ENCODE results near the gene GYPC.

The GYPC gene

GRCh38 chr2:126704434-126705160 is 48.6 kb downstream of the GYPC start:
- H3K4me3 ChIP-seq (replicated peaks; ENCODE audit: insufficient read depth, low read length), result no peak overlapping the region
- no peaks in the 10 kb centered on the region for H3K27me3 ChIP-seq (ENCODE audit: insufficient read depth, poor library complexity, severe bottlenecking)
- DNase-seq (ENCODE audit: low read depth in 1 of 2, low spot score in 1 of 2), result no peak
- TF ChIP-seq POLR2AphosphoS5 (IDR thresholded peaks at IDR 0.05; ENCODE audit: low read depth) (no peak), SPI1 (IDR thresholded peaks at IDR 0.05; ENCODE audit: borderline replicate concordance, low read depth) (no peak), CTCF (IDR thresholded peaks at IDR 0.05; ENCODE audit: insufficient read depth, low read length) (no peak), GABPA (IDR thresholded peaks at IDR 0.05; ENCODE audit: low read depth) (no peak), REST (IDR thresholded peaks at IDR 0.05; ENCODE audit: insufficient replicate concordance, low read depth) (no peak)
- no peak overlapping the region for H3K27ac ChIP-seq (replicated peaks)

- no peak for DNase-seq (ENCODE audit: low read depth in 1 of 2, low spot score in 1 of 2)
- no peak for TF ChIP-seq SPI1 (IDR thresholded peaks at IDR 0.05; ENCODE audit: borderline replicate concordance, low read depth)
- no peak for TF ChIP-seq POLR2AphosphoS5 (IDR thresholded peaks at IDR 0.05; ENCODE audit: low read depth)
- no peak for TF ChIP-seq CTCF (IDR thresholded peaks at IDR 0.05; ENCODE audit: insufficient read depth, low read length)
- no peak for TF ChIP-seq GABPA (IDR thresholded peaks at IDR 0.05; ENCODE audit: low read depth)
- no peak for TF ChIP-seq REST (IDR thresholded peaks at IDR 0.05; ENCODE audit: insufficient replicate concordance, low read depth)
- Histone ChIP-seq H3K27ac (replicated peaks) (no peak overlapping the region), H3K27me3 (ENCODE audit: insufficient read depth, poor library complexity, severe bottlenecking) (no peaks in the 10 kb centered on the region), H3K4me3 (replicated peaks; ENCODE audit: insufficient read depth, low read length) (no peak overlapping the region)
Observed at GRCh38 chr2:126707191-126707590, 51.2 kb downstream of the GYPC start.

- no peak overlapping the region for H3K4me3 ChIP-seq (replicated peaks; ENCODE audit: insufficient read depth, low read length)
- no peak for DNase-seq (ENCODE audit: low read depth in 1 of 2, low spot score in 1 of 2)
- no peak overlapping the region for H3K27ac ChIP-seq (replicated peaks)
- no peak for TF ChIP-seq SPI1 (IDR thresholded peaks at IDR 0.05; ENCODE audit: borderline replicate concordance, low read depth)
- no peak for TF ChIP-seq REST (IDR thresholded peaks at IDR 0.05; ENCODE audit: insufficient replicate concordance, low read depth)
- TF ChIP-seq CTCF (IDR thresholded peaks at IDR 0.05; ENCODE audit: insufficient read depth, low read length), result no peak
- TF ChIP-seq GABPA (IDR thresholded peaks at IDR 0.05; ENCODE audit: low read depth), result no peak
- TF ChIP-seq POLR2AphosphoS5 (IDR thresholded peaks at IDR 0.05; ENCODE audit: low read depth), result no peak
- H3K27me3 ChIP-seq (ENCODE audit: insufficient read depth, poor library complexity, severe bottlenecking), result no peaks in the 10 kb centered on the region
Observed at GRCh38 chr2:126707941-126708340, 52.0 kb downstream of the GYPC start.
